Astrocyte of the cerebellum (primary cell): ENCODE measurements around the gene KLC1.

ENCODE experiments used
- DNase-seq: peaks from one replicate; pipeline ENCODE4 v3.0.0-alpha.2; 2011; ENCODE audit warnings: low read depth
- H3K4me3 ChIP-seq: 2 replicates; pipeline ENCODE4 v1.5.1; 2011; ENCODE audit warnings: mild to moderate bottlenecking, low read depth, low read length, moderate library complexity
- in situ Hi-C: cut with HindIII; loops from 2 replicates; pipeline ENCODE4 v1.10.0; 2017; ENCODE audit warnings: low sequenced_read_pairs
- TF ChIP-seq, protein P1 (sequence below): IDR thresholded peaks from 2 replicates; pipeline ENCODE4 v1.5.1; 2012; ENCODE audit warnings: low read length, low read depth, moderate library complexity, mild to moderate bottlenecking; ENCODE audit errors: missing control alignments

Gene KLC1

DNA sequence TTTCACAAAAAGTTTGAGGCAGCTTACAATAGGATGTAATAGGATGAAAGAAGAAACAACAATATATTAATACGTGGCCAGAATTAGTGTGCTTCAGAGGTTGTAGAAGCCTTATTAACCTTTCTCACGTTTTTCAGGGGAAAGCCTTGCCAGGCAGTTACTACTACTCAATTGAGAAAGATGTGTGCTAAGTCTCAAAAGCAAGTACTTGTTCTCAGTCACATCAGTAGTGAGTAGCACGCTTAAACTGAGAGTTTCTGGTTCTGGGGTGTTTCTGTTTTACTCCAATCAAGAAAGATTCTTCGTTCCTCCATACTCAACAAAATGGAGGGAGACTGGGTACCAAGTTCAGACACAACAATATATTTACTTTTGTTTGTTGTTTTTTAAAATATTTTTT lies 38.7 kb downstream of the KLC1 start:
- DNase-seq = no peak
- H3K4me3 ChIP-seq = no peak overlapping the region

DNA sequence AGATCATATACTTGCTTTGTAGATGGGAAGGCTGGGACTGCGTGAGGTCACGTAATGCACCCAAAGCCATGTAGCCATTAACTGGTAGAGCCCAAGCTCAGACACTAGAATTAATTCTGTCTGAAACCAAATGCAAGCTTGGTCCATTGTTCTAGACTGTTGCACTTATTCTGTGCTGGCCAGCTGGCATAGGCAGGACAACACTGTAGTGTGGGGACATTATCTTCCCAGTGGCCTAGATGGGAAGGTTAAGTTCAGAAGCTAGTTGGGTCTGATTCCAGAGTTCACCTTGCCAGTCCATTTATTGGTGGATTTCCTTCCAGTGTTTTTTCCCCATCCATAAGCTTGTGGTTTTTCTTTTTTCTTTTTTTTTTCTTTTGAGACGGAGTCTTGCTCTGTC lies 39.1 kb downstream of the KLC1 start:
- TF ChIP-seq, protein P1, sequence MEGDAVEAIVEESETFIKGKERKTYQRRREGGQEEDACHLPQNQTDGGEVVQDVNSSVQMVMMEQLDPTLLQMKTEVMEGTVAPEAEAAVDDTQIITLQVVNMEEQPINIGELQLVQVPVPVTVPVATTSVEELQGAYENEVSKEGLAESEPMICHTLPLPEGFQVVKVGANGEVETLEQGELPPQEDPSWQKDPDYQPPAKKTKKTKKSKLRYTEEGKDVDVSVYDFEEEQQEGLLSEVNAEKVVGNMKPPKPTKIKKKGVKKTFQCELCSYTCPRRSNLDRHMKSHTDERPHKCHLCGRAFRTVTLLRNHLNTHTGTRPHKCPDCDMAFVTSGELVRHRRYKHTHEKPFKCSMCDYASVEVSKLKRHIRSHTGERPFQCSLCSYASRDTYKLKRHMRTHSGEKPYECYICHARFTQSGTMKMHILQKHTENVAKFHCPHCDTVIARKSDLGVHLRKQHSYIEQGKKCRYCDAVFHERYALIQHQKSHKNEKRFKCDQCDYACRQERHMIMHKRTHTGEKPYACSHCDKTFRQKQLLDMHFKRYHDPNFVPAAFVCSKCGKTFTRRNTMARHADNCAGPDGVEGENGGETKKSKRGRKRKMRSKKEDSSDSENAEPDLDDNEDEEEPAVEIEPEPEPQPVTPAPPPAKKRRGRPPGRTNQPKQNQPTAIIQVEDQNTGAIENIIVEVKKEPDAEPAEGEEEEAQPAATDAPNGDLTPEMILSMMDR = no peak
- in situ Hi-C loops = no loop called here
- no peak overlapping the region for H3K4me3 ChIP-seq
- DNase-seq = no peak

More for the DNA sequence above, 38.7 kb downstream of the KLC1 start:
- TF ChIP-seq, protein P1 = no peak
- in situ Hi-C loops = no loop called here

GRCh38 chr14:103669370-103669769 lies 40.4 kb downstream of the KLC1 start:
- no peak for DNase-seq
- TF ChIP-seq, protein P1 = no peak
- H3K4me3 ChIP-seq = no peak overlapping the region
- in situ Hi-C loops = no loop called here

DNA sequence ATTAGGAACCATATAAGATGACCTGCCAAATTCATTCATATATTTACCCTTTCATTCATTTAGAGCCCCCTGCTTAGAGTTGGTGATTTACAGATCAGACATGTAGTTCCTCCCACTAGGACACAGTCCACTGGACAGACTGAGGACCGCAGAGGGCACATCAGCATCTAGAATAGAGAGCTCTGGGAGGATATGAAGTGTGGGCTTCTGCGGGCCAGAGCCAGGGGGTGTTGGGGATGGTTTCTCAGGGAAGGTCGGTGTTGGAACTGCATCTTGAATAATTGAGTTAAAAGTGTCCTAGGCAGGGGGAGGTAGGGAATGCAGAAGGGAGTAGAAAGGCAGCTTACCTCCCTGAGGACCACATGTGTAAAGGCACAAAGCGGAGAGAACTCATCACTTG lies 42.9 kb downstream of the KLC1 start:
- no peak overlapping the region for H3K4me3 ChIP-seq
- DNase-seq = no peak
- in situ Hi-C loops = no loop called here
- TF ChIP-seq, protein P1 = no peak

- DNase-seq = no peak
- no peak overlapping the region for H3K4me3 ChIP-seq
- TF ChIP-seq, protein P1 = no peak
- in situ Hi-C loops = loop anchor here (5.0 kb wide), 1 partner anchor 84 kb away; no protein-coding TSS in a partner anchor
These were observed 46.9 kb downstream of the KLC1 start for GRCh38 chr14:103675957-103676356.

DNA sequence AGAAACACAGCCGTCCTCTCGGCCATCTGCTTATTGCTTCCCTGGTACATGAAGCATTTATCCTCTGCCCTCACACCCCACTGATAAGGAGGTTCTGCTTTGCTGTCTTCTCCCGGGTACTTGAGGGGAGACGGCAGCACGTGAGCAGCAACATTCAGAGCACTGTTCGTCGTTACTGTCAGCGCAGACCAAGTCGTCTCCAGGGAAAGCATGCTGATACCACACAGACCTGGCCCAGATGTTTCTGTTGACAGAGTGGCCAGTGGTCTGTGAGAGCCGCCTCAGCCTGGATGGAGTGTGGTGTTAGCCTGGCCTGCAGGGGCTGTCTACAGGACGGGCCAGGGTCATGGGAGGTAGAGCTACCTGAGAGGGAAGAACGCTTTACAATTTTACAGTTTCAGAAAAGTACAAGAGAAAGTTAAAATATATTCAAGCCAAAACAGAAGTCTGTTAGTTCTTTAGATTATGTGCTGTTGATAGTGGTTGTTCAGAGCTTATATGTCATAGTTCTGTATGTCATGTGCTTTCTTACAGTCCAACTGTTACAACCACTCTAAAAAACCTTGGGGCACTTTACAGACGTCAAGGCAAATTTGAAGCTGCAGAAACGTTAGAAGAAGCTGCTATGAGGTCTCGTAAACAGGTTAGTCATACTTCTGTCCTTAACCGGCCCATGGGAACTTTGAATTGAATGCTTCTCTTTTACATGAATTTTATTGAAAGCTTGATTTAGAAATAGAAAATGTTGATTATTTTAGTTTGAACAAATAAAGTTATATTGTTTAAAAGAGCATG lies 48.1 kb downstream of the KLC1 start:
- in situ Hi-C loops = loop anchor here (5.0 kb wide), 1 partner anchor 85 kb away; no protein-coding TSS in a partner anchor
- no peak for DNase-seq
- H3K4me3 ChIP-seq = no peak overlapping the region
- TF ChIP-seq, protein P1 = no peak
